HepG2 (cell line): Measurements from ENCODE around the gene SP5. TPM values are rescaled to one million over a fixed set of nuclear protein-coding genes. Genes with fewer than 3 reads are reported as not detected.

Experiments used
- CC2D1A ChIP-seq: sonication (generic); formaldehyde crosslinking; IDR thresholded peaks from 2 replicates; pipeline ENCODE4 v1.8.1; 2023; ENCODE audit warnings: mild to moderate bottlenecking, missing genetic modification reagents
- CEBPG ChIP-seq: IDR thresholded peaks from 2 replicates; pipeline ENCODE4 v1.6.1; 2016
- GTF2F1 ChIP-seq: fragments of 150-350 bp; IDR thresholded peaks from 2 replicates; pipeline ENCODE4 v1.6.1; 2014; ENCODE audit warnings: low read length
- JUNB ChIP-seq: sonication (generic); formaldehyde crosslinking; IDR thresholded peaks from 2 replicates; pipeline ENCODE4 v1.8.0; 2022; ENCODE audit warnings: missing genetic modification reagents, mild to moderate bottlenecking, borderline replicate concordance
- NR2F6 ChIP-seq, 2 experiments: IDR thresholded peaks; 2 replicates each; pipeline ENCODE4 v1.6.1; 2016; ENCODE audit warnings: antibody characterized with exemption in 1 of 2, mild to moderate bottlenecking in 1 of 2
- RFXANK ChIP-seq: IDR thresholded peaks from 2 replicates; pipeline ENCODE4 v1.6.1; 2016
- SALL1 ChIP-seq: sonication (generic); formaldehyde crosslinking; IDR thresholded peaks from 2 replicates; pipeline ENCODE4 v1.8.0; 2022; ENCODE audit warnings: mild to moderate bottlenecking, missing genetic modification reagents
- ZBTB21 ChIP-seq: sonication (generic); formaldehyde crosslinking; IDR thresholded peaks from 2 replicates; pipeline ENCODE4 v1.4.0; 2020; ENCODE audit warnings: missing genetic modification reagents
- ZFP36L2 ChIP-seq: sonication (generic); formaldehyde crosslinking; IDR thresholded peaks from 2 replicates; pipeline ENCODE4 v1.4.0; 2020; ENCODE audit warnings: missing genetic modification reagents
- ZFP82 ChIP-seq: sonication (generic); formaldehyde crosslinking; IDR thresholded peaks from 2 replicates; pipeline ENCODE4 v1.5.1; 2020; ENCODE audit warnings: mild to moderate bottlenecking, missing genetic modification reagents, borderline replicate concordance
- ZFYVE20 ChIP-seq: sonication (generic); formaldehyde crosslinking; IDR thresholded peaks from 2 replicates; pipeline ENCODE4 v1.8.0; 2023; ENCODE audit warnings: low read depth, mild to moderate bottlenecking, moderate library complexity, missing genetic modification reagents, borderline replicate concordance
- ZNF225 ChIP-seq: sonication (generic); formaldehyde crosslinking; IDR thresholded peaks from 2 replicates; pipeline ENCODE4 v1.4.0; 2020; ENCODE audit warnings: mild to moderate bottlenecking, missing genetic modification reagents
- ZNF549 ChIP-seq: sonication (generic); formaldehyde crosslinking; IDR thresholded peaks from 2 replicates; pipeline ENCODE4 v1.5.0; 2020; ENCODE audit warnings: missing genetic modification reagents
- polyA plus RNA-seq, 8 experiments: library from polyadenylated mRNA; depleted of rRNA in 3 of 8; stranded (reverse) in 7 of 8; unstranded in 1 of 8; fragments of >200 nt; fragmentation: Illumina TruSeq in 4 of 8; extraction: Trizol in 4 of 8; gene quantifications; 2 replicates each; pipeline versions ENCODE4 v1.2.1 to v1.2.3, GENCODE V29; 2011 to 2016; ENCODE audit warnings: low read depth in 4 of 8, missing spikeins in 1 of 8, mixed read lengths in 1 of 8; ENCODE audit not compliant: insufficient read depth in 1 of 8
- total RNA-seq, 5 experiments: library from RNA; depleted of rRNA; stranded (reverse); fragments of >200 nt; fragmentation: Illumina TruSeq; extraction: Trizol; gene quantifications; 2 replicates each; pipeline ENCODE4 v1.2.3, GENCODE V29; 2016; ENCODE audit warnings: low read depth in 1 of 5
- TF ChIP-seq, protein P1 (sequence below): sonication (generic); formaldehyde crosslinking; IDR thresholded peaks from 2 replicates; pipeline ENCODE4; 2020; ENCODE audit warnings: missing genetic modification reagents, mild to moderate bottlenecking, borderline replicate concordance
- TF ChIP-seq, protein P2 (sequence below): sonication (generic); formaldehyde crosslinking; IDR thresholded peaks from 2 replicates; pipeline ENCODE4 v1.5.0; 2020; ENCODE audit warnings: mild to moderate bottlenecking, missing genetic modification reagents, borderline replicate concordance

SP5 gene
- total and polyA plus RNA-seq, 2 of the 13 experiments (the other 11 are each of a cell fraction or from before 2014, with no cell fraction given) = 50.8 to 119 TPM

DNA sequence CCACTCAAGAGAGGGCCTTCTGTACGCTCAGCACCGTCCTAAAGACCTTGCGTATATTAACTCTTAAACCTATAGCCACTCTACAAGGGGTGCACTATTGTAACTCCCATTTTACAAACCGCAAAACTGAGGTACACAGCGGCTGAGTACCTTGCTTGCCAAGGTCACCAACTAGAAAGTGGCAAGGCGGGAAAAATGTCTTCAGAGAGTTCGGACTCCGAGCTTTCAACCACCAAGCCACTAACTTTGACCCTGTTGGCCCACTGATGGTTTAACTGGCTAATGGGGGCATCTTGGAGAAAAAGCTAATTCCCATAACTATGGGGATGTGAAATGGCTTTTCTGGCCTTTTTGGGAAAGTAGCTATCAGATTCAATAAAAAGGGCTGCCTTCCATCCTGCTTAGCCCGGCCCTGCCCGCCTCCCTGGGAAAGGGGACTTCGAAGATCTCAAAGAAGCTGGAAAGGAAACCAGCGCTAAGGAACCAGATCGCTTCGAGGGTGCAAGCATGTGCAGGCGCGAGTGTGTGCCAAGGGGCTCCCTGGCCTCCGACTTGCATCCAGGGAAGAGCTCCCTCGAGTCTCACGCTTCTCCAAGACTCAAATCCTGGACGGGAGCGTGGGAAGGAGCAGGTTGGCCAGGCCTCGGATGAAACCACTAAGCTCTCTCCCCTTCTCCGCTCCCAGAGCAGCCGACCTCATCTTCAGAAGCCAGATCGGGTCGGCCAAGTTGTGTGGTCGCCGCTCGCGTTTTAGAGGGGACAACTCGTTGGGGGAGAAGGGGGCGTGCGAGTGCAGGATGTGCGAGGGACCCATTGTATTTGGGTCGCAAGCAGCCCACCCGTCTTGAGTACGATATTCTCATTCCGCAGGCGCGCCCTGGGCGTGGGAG is 2.2 kb upstream of the SP5 start (continued):
- TF ChIP-seq, protein P1, sequence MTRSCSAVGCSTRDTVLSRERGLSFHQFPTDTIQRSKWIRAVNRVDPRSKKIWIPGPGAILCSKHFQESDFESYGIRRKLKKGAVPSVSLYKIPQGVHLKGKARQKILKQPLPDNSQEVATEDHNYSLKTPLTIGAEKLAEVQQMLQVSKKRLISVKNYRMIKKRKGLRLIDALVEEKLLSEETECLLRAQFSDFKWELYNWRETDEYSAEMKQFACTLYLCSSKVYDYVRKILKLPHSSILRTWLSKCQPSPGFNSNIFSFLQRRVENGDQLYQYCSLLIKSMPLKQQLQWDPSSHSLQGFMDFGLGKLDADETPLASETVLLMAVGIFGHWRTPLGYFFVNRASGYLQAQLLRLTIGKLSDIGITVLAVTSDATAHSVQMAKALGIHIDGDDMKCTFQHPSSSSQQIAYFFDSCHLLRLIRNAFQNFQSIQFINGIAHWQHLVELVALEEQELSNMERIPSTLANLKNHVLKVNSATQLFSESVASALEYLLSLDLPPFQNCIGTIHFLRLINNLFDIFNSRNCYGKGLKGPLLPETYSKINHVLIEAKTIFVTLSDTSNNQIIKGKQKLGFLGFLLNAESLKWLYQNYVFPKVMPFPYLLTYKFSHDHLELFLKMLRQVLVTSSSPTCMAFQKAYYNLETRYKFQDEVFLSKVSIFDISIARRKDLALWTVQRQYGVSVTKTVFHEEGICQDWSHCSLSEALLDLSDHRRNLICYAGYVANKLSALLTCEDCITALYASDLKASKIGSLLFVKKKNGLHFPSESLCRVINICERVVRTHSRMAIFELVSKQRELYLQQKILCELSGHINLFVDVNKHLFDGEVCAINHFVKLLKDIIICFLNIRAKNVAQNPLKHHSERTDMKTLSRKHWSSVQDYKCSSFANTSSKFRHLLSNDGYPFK = peak; percentile 59; the same call in 1 of the 2 replicates
- TF ChIP-seq CC2D1A (CRISPR knock-in tag) (0 out of 2 replicates have a peak, but pooled peaks have one; percentile 18), ZBTB21 (CRISPR knock-in tag) (no peak), ZFP36L2 (CRISPR knock-in tag) (no peak), JUNB (CRISPR knock-in tag) (no peak), SALL1 (CRISPR knock-in tag) (peak; percentile 6; the same call in 1 of the 2 replicates), ZFP82 (CRISPR knock-in tag) (no peak), CEBPG (no peak), RFXANK (no peak), GTF2F1 (no peak), ZNF225 (CRISPR knock-in tag) (peak; percentile 11; the same call in 1 of the 2 replicates), ZNF549 (CRISPR knock-in tag) (0 out of 2 replicates have a peak, but pooled peaks have one; percentile 1), ZFYVE20 (CRISPR knock-in tag) (no peak), NR2F6 (IDR thresholded peaks at IDR 0.05) (no peak), NR2F6 (CRISPR knock-in tag; IDR thresholded peaks at IDR 0.05) (no peak)
- TF ChIP-seq, protein P2, sequence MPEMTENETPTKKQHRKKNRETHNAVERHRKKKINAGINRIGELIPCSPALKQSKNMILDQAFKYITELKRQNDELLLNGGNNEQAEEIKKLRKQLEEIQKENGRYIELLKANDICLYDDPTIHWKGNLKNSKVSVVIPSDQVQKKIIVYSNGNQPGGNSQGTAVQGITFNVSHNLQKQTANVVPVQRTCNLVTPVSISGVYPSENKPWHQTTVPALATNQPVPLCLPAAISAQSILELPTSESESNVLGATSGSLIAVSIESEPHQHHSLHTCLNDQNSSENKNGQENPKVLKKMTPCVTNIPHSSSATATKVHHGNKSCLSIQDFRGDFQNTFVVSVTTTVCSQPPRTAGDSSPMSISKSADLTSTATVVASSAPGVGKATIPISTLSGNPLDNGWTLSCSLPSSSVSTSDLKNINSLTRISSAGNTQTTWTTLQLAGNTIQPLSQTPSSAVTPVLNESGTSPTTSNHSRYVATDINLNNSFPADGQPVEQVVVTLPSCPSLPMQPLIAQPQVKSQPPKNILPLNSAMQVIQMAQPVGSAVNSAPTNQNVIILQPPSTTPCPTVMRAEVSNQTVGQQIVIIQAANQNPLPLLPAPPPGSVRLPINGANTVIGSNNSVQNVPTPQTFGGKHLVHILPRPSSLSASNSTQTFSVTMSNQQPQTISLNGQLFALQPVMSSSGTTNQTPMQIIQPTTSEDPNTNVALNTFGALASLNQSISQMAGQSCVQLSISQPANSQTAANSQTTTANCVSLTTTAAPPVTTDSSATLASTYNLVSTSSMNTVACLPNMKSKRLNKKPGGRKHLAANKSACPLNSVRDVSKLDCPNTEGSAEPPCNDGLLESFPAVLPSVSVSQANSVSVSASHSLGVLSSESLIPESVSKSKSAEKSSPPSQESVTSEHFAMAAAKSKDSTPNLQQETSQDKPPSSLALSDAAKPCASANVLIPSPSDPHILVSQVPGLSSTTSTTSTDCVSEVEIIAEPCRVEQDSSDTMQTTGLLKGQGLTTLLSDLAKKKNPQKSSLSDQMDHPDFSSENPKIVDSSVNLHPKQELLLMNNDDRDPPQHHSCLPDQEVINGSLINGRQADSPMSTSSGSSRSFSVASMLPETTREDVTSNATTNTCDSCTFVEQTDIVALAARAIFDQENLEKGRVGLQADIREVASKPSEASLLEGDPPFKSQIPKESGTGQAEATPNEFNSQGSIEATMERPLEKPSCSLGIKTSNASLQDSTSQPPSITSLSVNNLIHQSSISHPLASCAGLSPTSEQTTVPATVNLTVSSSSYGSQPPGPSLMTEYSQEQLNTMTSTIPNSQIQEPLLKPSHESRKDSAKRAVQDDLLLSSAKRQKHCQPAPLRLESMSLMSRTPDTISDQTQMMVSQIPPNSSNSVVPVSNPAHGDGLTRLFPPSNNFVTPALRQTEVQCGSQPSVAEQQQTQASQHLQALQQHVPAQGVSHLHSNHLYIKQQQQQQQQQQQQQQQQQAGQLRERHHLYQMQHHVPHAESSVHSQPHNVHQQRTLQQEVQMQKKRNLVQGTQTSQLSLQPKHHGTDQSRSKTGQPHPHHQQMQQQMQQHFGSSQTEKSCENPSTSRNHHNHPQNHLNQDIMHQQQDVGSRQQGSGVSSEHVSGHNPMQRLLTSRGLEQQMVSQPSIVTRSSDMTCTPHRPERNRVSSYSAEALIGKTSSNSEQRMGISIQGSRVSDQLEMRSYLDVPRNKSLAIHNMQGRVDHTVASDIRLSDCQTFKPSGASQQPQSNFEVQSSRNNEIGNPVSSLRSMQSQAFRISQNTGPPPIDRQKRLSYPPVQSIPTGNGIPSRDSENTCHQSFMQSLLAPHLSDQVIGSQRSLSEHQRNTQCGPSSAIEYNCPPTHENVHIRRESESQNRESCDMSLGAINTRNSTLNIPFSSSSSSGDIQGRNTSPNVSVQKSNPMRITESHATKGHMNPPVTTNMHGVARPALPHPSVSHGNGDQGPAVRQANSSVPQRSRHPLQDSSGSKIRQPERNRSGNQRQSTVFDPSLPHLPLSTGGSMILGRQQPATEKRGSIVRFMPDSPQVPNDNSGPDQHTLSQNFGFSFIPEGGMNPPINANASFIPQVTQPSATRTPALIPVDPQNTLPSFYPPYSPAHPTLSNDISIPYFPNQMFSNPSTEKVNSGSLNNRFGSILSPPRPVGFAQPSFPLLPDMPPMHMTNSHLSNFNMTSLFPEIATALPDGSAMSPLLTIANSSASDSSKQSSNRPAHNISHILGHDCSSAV = no peak
